ENCODE measurements around the gene CHRDL2. TPM values are rescaled to one million over a fixed set of nuclear protein-coding genes. Genes with fewer than 3 reads are reported as not detected.

CHRDL2 gene
- total RNA-seq, 1 donor from 2014 or later = 1.2 TPM

- DNase-seq (no peak), ATAC-seq (no peak)
- no peak for TF ChIP-seq CTCF (IDR thresholded peaks at IDR 0.05)
- Histone ChIP-seq H3K4me3 (no peak overlapping the region), H3K9me3 (no peaks in the 10 kb centered on the region), H3K36me3 (no peaks in the 10 kb centered on the region), H3K27ac (no peak overlapping the region), H3K4me1 (no peaks in the 10 kb centered on the region), H3K27me3 (ENCODE audit: low read depth) (no peaks in the 10 kb centered on the region)
- intact Hi-C loops (cut with DNase I) = no loop called here
Measured at GRCh38 chr11:74654976-74655375, 76.2 kb downstream of the CHRDL2 start.

GRCh38 chr11:74650498-74650897, 80.7 kb downstream of the CHRDL2 start:
- Histone ChIP-seq H3K36me3 (no peaks in the 10 kb centered on the region), H3K27ac (no peak overlapping the region), H3K4me3 (no peak overlapping the region), H3K4me1 (no peaks in the 10 kb centered on the region), H3K9me3 (no peaks in the 10 kb centered on the region), H3K27me3 (ENCODE audit: low read depth) (no peaks in the 10 kb centered on the region)
- ATAC-seq = peak; percentile 32 to 77
- intact Hi-C loops (cut with DNase I) = no loop called here
- no peak for DNase-seq
- TF ChIP-seq CTCF (IDR thresholded peaks at IDR 0.05) = no peak

- no peak overlapping the region for H3K4me3 ChIP-seq
- TF ChIP-seq CTCF (IDR thresholded peaks at IDR 0.05) = no peak
- ATAC-seq (no peak), DNase-seq (no peak)
- no peaks in the 10 kb centered on the region for H3K9me3 ChIP-seq
- H3K4me1 ChIP-seq = no peaks in the 10 kb centered on the region
- H3K27ac ChIP-seq = no peak overlapping the region
- H3K36me3 ChIP-seq = peaks cover 7% of the 10 kb centered on the region
- no peaks in the 10 kb centered on the region for H3K27me3 ChIP-seq (ENCODE audit: low read depth)
- intact Hi-C loops (cut with DNase I) = no loop called here
Measured at GRCh38 chr11:74648894-74649293, 82.3 kb downstream of the CHRDL2 start.

GRCh38 chr11:74647831-74648230, 83.4 kb downstream of the CHRDL2 start:
- TF ChIP-seq CTCF (IDR thresholded peaks at IDR 0.05) = no peak
- Histone ChIP-seq H3K27me3 (ENCODE audit: low read depth) (no peaks in the 10 kb centered on the region), H3K36me3 (peaks cover 7% of the 10 kb centered on the region), H3K27ac (no peak overlapping the region), H3K4me3 (no peak overlapping the region), H3K9me3 (no peaks in the 10 kb centered on the region), H3K4me1 (no peaks in the 10 kb centered on the region)
- DNase-seq (no peak), ATAC-seq (no peak)
- intact Hi-C loops (cut with DNase I) = no loop called here

GRCh38 chr11:74647404-74647803, 83.8 kb downstream of the CHRDL2 start:
- Histone ChIP-seq H3K27me3 (ENCODE audit: low read depth) (no peaks in the 10 kb centered on the region), H3K9me3 (no peaks in the 10 kb centered on the region), H3K4me3 (no peak overlapping the region), H3K27ac (no peak overlapping the region), H3K36me3 (peaks cover 8% of the 10 kb centered on the region), H3K4me1 (no peaks in the 10 kb centered on the region)
- ATAC-seq = no peak
- intact Hi-C loops (cut with DNase I) = no loop called here
- no peak for TF ChIP-seq CTCF (IDR thresholded peaks at IDR 0.05)
- DNase-seq = no peak

GRCh38 chr11:74646954-74647353, 84.3 kb downstream of the CHRDL2 start:
- H3K4me1 ChIP-seq = no peaks in the 10 kb centered on the region
- no peaks in the 10 kb centered on the region for H3K9me3 ChIP-seq
- ATAC-seq (no peak), DNase-seq (no peak)
- TF ChIP-seq CTCF (IDR thresholded peaks at IDR 0.05) = no peak
- intact Hi-C loops (cut with DNase I) = no loop called here
- H3K27ac ChIP-seq = no peak overlapping the region
- H3K36me3 ChIP-seq = peaks cover 13% of the 10 kb centered on the region
- no peak overlapping the region for H3K4me3 ChIP-seq
- no peaks in the 10 kb centered on the region for H3K27me3 ChIP-seq (ENCODE audit: low read depth)
